Stimulated activated CD8-positive, alpha-beta memory T cell treated with anti-CD3 and anti-CD28 coated beads, Interleukin-7, amount 100 ng/mL, for 48 hours (primary cell): ENCODE data around the gene CKAP5.
"Not testable (repeated sequence)": the region's sequence is repeated elsewhere in the genome, so short reads cannot be mapped to it uniquely, and the experiment has no call there.

Experiments used
- DNase-seq, 2 donors: peaks; one replicate each; pipeline ENCODE4 v3.0.0-alpha.2; 2020; ENCODE audit warnings: low read depth in 1 of 2; ENCODE audit errors: extremely low read depth in 1 of 2

Gene CKAP5

DNA sequence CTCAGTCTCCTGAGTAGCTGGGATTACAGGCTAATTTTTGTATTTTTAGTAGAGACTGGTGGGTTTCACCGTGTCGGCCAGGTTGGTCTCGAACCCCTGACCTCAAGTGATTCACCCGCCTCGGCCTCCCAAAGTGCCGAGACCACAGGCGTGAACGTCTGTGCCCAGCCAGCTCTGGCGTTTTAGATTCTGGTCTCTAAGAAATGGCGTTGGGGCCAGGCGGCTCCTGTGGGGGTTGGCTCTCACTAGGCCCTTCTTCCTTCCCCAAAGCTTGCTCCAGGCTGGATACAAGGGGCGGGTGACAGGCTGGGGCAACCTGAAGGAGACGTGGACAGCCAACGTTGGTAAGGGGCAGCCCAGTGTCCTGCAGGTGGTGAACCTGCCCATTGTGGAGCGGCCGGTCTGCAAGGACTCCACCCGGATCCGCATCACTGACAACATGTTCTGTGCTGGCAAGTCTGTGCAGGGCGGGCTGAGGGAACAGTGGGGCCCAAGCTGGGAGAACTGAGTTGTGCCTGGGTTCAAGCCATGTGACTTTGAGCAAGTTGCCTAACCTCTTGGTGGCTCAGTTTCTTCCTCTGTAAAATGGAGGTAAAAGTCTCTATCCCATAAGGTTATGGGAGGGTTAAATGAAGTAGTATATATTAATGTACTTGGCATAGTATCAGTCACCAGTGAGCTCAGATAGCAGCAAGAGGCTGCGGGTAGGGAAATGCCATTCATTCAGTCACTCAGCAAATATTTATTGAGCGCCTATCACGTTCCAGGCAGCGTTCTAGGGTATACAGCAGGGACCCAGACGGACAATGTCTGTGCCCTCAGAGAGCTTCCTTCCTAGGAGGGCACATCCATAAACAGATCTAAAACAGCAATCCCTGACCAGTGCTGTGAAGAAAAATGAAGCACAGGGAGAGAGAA is 116.7 kb downstream of the CKAP5 start:
- DNase-seq = no peak

DNA sequence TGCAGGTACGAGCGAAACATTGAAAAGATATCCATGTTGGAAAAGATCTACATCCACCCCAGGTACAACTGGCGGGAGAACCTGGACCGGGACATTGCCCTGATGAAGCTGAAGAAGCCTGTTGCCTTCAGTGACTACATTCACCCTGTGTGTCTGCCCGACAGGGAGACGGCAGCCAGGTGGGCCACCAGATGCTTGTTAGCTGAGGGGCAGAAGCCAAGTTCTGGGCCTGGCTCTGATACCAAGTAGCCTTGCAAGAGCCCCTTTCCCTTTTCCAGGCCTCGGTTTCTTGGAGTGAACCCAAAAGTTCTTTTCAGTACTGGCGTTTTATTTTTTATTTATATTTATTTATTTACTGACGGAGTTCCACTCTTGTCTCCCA is 117.4 kb downstream of the CKAP5 start:
- no peak for DNase-seq

DNA sequence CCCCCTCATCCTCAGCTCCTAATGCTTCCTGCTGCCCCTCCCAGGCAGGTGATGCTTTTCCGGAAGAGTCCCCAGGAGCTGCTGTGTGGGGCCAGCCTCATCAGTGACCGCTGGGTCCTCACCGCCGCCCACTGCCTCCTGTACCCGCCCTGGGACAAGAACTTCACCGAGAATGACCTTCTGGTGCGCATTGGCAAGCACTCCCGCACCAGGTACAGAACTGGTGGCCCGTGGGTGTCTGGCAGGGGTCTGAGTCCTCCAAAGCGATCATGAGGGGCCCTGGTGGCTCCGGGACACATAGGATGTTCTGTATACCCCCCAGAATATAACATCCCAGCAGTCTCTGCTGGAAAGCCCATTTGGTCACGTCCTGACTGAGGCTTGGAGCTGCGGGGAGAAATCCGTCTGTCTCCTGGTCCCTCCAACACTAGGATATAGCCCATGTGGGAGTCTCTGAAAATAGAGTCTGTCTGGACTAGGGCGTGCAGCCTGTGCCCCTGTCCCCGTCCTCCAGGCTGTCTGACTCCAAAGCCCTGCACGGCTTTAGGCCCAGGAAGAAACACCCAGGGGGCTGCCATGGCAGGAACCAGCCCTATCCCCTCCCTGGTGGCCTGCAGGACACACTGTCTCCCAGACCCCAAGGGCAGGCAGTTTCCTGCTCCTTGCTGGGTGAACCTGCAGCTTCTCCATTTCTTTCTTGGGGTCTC is 118.0 kb downstream of the CKAP5 start:
- no peak for DNase-seq

DNA sequence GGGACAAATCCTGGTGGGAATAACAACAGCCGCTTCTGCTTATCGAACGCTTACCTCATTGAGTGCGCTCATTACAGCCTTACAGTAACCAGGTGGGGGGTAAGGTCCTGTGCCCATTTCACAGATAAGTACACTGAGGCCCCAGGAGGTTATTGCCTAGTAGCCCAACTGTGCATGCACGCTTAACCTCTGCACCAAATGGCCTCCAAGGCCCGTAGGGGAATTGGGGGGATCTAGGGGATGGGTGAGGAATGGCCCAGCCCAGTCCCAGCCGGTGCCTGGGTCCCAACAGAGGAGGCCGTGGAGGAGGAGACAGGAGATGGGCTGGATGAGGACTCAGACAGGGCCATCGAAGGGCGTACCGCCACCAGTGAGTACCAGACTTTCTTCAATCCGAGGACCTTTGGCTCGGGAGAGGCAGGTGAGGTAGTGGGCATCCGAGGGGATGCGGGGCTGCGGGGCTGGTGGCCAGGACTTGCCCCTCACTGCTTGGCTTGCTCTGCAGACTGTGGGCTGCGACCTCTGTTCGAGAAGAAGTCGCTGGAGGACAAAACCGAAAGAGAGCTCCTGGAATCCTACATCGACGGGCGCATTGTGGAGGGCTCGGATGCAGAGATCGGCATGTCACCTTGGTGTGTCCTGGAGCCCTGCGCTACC is 119.7 kb downstream of the CKAP5 start:
- DNase-seq = no peak

DNA sequence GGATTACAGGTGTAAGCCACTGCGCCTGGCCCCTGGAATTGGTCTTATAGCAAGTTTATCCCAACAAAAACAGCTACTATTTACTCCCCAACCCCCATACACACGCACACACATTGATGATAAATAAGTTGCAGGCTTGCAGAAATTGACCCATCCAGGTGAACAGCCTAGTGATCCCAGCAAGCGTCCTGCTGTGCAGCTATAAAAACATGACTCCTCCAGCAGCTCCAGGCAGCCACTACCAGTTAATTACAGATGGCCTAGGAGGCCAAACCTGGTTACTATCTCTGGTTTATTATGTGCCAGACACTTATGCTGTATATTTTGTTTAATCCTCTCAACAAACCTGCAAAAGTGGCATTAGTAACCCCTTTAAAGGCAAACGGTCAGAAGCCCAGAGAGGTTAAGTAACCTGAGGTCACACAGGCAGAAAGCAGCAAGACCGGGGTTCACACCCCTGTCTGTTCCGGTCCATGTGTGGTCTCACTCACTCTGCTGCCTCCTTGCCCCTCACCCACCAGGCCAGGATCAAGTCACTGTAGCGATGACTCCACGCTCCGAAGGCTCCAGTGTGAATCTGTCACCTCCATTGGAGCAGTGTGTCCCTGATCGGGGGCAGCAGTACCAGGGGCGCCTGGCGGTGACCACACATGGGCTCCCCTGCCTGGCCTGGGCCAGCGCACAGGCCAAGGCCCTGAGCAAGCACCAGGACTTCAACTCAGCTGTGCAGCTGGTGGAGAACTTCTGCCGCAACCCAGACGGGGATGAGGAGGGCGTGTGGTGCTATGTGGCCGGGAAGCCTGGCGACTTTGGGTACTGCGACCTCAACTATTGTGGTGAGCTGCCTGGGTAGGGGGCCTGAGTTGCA is 120.5 kb downstream of the CKAP5 start:
- no peak for DNase-seq

DNA sequence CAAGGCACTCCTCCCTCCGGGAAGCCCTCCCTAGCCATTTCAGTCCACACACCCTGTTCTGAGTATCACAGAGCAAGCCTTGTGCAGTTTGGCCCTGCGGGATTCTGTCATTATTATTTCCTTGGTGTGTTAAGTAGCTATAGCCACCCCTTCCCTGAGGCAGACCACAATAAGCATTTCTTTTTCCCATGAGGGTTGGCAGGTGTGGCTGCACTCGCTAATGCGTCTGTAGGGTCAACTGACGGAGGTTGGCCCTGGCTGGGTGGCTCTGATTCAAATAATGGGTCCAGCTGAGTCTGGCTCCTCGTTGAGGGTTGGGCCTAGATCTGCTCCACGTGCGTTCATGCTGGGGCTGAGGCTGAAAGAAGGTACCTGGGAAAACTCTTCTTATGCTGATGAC is 122.0 kb downstream of the CKAP5 start:
- no peak for DNase-seq

DNA sequence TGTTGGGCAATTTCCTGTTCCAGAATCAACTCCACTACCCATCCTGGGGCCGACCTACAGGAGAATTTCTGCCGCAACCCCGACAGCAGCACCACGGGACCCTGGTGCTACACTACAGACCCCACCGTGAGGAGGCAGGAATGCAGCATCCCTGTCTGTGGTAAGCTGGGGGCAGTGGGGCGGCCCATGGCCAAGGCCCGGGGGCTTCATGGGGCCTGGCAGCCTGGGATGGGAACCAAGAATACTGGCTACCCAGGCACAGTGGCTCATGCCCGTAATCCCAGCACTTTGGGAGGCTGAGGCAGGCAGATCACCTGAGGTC is 122.8 kb downstream of the CKAP5 start:
- DNase-seq = no peak

DNA sequence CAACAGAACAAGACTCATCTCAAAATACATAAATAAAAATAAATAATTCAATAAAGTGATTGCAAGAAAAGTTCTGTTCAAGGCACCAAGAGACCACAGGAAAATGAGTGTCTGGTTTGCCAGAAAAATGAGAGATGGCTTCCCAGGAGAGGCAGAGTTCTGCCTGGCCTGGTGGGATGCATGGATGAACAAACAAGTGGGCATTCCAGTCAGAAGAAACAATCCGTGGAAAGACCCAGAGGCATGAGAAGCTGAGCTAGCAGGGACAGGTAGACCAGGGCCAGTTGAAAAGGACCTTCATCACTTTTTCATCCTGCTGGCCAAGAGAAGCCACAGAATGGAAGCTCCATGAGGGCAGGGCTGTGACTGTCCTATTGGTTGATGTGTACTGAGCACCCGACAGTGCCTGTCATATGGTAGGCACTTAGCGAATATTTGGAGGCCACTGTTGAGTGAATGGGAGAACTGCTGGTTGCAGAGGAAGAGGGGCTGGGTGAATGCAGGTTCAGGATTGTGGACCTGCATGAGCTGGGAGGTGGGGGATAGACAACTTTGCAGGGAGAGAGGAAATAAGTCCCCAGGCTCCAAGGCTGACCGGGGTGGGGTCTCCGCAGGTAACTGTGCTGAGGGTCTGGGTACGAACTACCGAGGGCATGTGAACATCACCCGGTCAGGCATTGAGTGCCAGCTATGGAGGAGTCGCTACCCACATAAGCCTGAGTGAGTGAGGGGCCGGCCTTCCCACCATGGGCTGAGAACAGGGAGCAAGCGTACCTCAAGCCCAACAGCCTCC is 123.3 kb downstream of the CKAP5 start:
- no peak for DNase-seq

DNA sequence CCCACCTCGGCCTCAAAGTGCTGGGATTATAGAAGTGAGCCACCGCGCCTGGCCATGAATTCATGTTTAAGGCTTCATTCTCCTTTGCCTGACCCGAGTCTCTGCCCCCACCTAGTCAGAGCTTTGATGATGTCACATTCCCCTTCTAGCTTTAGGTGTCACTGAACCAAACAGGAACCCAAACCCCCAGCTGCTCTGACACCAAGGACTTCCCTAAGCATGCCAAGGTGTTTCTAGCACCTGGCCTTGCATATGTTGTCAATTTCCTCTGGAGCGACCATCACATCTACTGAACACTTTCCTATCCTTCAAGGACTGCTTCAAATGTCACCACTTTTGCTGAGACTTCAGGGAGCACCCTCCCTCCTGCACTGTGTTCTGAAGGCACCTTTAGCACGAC is 124.8 kb downstream of the CKAP5 start:
- no peak for DNase-seq

DNA sequence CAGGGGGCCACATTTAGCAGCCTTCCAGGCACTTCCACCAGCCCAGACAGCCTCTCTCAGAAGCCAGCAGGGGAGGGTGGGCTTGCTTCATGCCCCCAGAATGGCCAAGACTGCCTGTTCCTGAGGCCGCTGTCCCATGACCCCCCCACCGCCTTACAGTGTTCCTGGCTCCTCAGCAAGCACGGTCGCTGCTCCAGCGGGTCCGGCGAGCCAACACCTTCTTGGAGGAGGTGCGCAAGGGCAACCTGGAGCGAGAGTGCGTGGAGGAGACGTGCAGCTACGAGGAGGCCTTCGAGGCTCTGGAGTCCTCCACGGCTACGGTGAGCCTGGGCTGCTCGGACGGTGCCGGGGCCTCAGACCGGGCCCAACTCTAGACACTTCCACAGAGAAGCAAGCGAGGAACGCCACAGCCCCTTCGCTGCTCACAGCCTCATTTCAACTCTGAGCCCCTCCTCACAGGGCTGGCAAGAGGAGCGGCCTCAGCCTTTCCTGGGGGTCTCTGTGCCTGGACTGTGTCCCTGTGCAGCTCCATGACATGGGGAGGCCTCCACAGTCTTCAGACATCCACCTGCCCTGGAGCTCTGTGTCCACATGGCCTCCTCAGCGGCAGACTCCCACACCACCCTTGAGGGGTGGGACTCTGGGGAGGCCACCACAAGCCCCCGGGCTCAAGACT is 126.4 kb downstream of the CKAP5 start:
- no peak for DNase-seq

DNA sequence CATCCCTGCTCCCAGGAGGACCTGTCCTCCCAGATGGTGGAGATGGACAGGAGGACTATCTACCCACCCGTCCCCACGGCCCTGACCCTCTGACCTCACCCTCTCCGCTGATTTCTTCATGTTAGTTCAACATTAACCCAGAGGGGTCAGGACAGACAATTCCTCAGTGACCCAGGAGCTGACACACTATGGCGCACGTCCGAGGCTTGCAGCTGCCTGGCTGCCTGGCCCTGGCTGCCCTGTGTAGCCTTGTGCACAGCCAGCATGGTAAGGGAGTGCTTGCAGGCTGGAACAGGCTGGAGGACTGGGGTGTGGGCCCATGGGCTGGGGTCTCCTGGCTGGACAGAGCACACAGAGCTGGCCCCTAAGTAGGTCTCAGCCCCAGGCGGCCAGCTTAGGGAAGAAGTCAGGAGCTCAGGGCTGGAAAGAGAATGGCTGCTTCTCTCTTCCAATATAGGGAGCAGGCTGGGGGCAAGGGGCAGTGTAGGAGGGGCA is 127.0 kb downstream of the CKAP5 start, which contains the start of gene F2:
F2 (plus strand) TSS at position 166 of the 495 bp plus-strand sequence; CDS start at position 189, 23 bp downstream.
- DNase-seq = no peak

DNA sequence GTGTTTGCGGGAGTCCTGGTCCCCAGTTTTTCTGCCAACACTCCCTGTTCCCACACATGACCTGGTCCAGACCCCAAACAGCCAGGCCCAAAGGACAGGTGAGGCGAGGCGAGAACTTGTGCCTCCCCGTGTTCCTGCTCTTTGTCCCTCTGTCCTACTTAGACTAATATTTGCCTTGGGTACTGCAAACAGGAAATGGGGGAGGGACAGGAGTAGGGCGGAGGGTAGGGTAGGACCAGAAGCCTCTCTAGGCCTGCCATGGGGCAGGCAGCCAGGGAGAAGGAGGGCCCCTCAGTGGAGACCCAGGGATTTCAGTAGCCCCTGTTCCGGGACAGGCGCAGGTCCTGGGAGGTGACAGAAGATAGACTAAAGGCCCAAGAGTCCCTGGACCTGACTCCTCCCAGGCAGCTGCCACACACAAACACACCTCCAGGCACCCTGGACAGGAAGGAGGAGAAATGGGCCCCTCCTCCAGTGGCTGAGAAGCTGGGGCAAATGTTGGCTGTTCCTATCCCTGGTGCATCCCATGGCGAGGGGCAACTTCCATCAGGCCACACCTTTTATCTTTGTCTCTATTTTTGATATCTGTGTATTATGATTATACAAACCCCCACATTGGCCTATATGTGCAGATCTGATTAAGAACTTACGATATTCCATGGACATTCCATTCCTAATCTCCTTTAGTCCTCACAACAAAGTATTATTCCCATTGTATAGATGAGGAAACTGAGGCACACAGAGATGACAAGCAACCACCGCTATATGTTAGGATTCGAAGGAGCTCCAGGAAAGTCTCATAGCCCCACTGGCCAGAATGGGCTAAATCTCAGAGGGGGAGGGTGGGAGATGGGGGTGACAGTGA is 127.7 kb downstream of the CKAP5 start:
- no peak for DNase-seq

DNA sequence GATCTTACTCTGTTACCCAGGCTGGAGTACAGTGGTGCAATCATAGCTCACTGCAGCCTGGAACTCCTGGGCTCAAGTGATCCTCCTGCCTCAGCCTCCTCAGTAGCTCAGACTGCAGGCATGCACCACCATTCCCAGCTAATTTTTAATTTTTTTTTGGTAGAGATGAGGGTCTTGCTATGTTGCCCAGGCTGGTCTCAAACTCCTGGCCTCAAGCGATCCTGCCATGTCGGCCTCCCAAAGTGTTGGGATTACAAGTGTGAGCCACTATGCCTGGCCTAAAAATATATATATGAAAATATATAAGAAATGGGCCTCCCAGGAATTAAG is 128.3 kb downstream of the CKAP5 start:
- not testable (repeated sequence) for DNase-seq

DNA sequence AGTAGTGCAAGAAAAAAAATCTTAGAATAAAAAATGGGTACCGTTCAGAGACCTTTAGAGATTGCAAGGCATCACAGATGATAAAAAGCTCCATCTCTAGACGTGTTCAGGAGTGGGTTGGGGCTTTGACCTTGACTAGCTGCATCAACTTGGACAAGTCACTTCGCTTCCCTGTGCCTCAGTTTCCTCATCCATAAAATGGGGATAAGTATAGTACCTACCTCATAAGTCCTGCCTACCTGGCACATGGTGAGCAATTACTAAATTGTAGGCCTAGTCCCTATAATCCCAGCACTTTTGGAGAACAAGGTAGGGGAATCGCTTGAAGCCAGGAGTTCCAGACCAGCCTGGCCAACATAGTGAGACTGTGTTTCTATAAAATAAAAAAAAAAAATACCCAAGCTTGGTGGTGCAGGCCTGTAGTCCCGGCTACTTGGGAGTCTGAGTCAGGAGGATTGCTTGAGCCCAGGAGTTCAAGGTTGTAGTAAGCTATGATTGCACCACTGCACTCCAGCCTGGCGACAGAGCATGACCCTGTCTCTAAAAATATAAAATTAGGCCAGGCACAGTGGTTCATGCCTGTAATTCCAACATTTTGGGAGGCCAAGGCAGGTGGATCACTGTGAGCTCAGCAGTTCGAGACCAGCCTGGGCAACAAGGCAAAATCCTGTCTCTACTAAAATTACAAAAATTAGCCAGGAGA is 133.1 kb downstream of the CKAP5 start:
- DNase-seq = no peak

DNA sequence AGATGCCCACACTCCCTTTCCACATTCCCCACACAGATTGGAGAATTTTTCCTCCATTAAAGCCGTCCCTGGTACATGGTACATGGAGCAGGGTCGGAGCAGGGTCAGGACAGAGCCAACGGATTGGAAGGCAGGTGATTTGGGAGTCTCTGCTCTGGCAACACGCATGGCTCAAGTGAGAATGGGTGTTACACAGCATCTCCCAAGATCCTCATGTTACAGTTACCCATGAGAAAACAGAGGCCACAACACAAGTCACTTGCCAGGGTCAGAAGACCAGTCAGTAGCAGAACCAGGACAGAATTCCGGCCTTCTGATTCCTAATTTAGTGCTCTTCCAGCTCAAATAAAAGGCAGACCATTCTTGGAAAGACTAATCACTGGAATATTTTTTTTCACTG is 134.8 kb downstream of the CKAP5 start:
- DNase-seq = no peak

DNA sequence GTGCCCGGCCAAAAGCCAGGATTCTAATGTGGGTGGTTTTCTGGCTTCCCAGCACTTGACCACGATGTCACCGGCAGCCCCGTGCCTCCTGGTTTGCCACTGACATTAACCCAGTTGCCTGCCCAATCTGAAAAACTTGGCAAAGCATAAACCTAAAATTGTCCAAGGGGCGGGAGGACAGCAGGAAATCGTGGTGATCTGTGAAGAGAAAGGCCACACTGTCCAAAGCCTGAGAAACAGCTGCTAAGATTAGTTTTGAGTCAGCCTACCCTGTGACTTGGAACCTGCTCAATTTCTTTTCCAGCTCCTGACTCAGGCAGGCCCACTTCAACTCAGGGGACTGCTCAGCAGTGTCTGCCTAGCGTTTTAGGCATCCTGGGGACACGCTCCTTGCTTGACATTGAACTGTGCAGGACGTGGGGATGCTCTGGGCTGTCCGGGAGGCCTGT is 135.2 kb downstream of the CKAP5 start:
- no peak for DNase-seq

DNA sequence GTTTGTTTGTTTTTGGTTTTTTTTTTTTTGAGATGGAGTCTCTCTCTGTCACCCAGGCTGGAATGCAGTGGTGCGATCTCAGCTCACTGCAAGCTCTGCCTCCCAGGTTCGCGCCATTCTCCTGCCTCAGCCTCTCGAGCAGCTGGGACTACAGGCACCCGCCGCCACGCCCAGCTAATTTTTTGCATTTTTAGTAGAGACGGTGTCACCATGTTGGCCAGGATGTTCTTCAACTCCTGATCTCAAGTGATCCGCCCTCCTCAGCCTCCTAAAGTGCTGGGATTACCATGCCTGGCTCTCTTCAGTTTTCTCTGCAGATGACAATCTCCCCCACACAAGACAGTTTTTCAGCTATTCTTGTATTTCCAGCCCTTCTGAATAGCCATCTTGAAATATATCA is 136.7 kb downstream of the CKAP5 start:
- not testable (repeated sequence) for DNase-seq

DNA sequence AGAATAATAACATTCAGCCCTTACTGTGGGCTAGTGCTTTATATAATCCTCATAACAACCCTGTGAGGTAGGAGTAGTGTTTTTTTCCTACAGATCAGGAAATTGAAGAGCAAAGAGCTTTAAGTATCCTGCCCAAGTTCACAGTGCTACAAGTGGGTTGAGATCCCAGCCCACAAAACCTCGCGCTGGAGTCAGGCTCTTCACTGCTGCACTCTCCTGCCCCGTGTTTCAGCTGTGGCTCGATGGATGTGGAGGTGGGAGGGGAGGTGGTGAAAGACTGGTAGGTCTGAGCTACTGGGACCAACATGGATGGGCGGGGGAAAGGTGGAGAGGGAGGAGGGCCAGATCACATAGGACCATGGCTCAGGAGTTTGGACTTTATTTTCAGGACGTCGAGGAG is 139.2 kb downstream of the CKAP5 start:
- no peak for DNase-seq
